ENCODE measurements around the gene VAMP3. TPM values are rescaled to one million over a fixed set of nuclear protein-coding genes. Genes with fewer than 3 reads are reported as not detected.

The VAMP3 gene
- total and polyA plus RNA-seq, 9 of the 15 experiments (the other 6 are each of a cell fraction or from before 2014, with no cell fraction given), result 27.1 to 71.3 (median 47.5) TPM

DNA sequence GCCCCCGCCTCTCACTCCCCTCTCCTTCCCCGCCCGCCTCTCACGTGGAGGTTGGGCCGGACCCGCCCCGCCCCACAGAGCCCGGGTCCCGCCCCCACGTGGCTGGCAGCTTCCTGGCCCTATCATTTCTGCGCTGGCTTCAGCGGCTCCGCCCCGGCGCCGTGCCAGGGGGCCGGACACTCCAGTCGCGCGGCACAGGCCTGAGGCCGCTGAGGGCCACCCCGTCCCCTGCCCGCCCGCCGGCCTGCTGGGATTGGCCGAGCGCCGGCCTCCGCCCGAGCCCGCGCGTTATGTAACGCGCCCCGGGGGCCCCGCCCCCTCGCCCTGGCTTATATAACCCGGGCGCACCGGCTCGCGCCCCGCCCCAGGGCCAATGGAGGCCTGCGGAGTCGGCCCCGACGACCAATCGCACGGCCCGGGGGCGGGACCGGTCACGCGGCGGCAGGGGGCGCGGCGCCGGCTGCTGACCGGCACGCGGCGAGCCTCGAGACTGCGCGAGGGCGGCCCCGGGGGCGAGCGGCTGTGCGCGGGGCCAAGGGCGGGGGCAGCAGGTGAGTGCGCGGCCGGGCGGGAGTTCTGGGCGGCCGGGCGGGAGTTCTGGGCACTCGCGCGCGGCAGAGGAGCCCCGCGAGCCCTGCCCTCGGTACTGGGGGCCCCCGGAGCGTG lies 12.9 kb downstream of the VAMP3 start, which contains the start of gene PER3 (continued):
- TF ChIP-seq, protein P1, sequence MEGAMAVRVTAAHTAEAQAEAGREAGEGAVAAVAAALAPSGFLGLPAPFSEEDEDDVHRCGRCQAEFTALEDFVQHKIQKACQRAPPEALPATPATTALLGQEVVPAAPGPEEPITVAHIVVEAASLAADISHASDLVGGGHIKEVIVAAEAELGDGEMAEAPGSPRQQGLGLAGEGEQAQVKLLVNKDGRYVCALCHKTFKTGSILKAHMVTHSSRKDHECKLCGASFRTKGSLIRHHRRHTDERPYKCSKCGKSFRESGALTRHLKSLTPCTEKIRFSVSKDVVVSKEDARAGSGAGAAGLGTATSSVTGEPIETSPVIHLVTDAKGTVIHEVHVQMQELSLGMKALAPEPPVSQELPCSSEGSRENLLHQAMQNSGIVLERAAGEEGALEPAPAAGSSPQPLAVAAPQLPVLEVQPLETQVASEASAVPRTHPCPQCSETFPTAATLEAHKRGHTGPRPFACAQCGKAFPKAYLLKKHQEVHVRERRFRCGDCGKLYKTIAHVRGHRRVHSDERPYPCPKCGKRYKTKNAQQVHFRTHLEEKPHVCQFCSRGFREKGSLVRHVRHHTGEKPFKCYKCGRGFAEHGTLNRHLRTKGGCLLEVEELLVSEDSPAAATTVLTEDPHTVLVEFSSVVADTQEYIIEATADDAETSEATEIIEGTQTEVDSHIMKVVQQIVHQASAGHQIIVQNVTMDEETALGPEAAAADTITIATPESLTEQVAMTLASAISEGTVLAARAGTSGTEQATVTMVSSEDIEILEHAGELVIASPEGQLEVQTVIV (CRISPR knock-in tag; IDR thresholded peaks at IDR 0.05; ENCODE audit: borderline replicate concordance), result no peak
- TF ChIP-seq, protein P2, sequence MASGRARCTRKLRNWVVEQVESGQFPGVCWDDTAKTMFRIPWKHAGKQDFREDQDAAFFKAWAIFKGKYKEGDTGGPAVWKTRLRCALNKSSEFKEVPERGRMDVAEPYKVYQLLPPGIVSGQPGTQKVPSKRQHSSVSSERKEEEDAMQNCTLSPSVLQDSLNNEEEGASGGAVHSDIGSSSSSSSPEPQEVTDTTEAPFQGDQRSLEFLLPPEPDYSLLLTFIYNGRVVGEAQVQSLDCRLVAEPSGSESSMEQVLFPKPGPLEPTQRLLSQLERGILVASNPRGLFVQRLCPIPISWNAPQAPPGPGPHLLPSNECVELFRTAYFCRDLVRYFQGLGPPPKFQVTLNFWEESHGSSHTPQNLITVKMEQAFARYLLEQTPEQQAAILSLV (tag; IDR thresholded peaks at IDR 0.05), result no peak
- TF ChIP-seq, protein P3, sequence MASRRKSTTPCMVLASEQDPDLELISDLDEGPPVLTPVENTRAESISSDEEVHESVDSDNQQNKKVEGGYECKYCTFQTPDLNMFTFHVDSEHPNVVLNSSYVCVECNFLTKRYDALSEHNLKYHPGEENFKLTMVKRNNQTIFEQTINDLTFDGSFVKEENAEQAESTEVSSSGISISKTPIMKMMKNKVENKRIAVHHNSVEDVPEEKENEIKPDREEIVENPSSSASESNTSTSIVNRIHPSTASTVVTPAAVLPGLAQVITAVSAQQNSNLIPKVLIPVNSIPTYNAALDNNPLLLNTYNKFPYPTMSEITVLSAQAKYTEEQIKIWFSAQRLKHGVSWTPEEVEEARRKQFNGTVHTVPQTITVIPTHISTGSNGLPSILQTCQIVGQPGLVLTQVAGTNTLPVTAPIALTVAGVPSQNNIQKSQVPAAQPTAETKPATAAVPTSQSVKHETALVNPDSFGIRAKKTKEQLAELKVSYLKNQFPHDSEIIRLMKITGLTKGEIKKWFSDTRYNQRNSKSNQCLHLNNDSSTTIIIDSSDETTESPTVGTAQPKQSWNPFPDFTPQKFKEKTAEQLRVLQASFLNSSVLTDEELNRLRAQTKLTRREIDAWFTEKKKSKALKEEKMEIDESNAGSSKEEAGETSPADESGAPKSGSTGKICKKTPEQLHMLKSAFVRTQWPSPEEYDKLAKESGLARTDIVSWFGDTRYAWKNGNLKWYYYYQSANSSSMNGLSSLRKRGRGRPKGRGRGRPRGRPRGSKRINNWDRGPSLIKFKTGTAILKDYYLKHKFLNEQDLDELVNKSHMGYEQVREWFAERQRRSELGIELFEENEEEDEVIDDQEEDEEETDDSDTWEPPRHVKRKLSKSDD (conservative IDR thresholded peaks at IDR 0.05; ENCODE audit: low read length), result no peak
- TF ChIP-seq ZNF699 (CRISPR knock-in tag; IDR thresholded peaks at IDR 0.05; ENCODE audit: insufficient replicate concordance), result no peak
- TF ChIP-seq, protein P4, sequence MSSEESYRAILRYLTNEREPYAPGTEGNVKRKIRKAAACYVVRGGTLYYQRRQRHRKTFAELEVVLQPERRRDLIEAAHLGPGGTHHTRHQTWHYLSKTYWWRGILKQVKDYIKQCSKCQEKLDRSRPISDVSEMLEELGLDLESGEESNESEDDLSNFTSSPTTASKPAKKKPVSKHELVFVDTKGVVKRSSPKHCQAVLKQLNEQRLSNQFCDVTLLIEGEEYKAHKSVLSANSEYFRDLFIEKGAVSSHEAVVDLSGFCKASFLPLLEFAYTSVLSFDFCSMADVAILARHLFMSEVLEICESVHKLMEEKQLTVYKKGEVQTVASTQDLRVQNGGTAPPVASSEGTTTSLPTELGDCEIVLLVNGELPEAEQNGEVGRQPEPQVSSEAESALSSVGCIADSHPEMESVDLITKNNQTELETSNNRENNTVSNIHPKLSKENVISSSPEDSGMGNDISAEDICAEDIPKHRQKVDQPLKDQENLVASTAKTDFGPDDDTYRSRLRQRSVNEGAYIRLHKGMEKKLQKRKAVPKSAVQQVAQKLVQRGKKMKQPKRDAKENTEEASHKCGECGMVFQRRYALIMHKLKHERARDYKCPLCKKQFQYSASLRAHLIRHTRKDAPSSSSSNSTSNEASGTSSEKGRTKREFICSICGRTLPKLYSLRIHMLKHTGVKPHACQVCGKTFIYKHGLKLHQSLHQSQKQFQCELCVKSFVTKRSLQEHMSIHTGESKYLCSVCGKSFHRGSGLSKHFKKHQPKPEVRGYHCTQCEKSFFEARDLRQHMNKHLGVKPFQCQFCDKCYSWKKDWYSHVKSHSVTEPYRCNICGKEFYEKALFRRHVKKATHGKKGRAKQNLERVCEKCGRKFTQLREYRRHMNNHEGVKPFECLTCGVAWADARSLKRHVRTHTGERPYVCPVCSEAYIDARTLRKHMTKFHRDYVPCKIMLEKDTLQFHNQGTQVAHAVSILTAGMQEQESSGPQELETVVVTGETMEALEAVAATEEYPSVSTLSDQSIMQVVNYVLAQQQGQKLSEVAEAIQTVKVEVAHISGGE (CRISPR knock-in tag; IDR thresholded peaks at IDR 0.05), result 0 out of 6 replicates have a peak, but pooled peaks of 1 of the 3 experiments have one; percentile 45
- TF ChIP-seq ZNF175 (CRISPR knock-in tag; IDR thresholded peaks at IDR 0.05; ENCODE audit: low read depth), result no peak
